CD4-positive, alpha-beta T cell treated with Interferon alpha-2 for 1 hour (primary cell): ENCODE data around the gene SMC2.

Experiments
- DNase-seq, 2 donors: peaks; one replicate each; pipeline ENCODE4 v3.0.0-alpha.2; 2020 to 2022

The SMC2 gene

DNA sequence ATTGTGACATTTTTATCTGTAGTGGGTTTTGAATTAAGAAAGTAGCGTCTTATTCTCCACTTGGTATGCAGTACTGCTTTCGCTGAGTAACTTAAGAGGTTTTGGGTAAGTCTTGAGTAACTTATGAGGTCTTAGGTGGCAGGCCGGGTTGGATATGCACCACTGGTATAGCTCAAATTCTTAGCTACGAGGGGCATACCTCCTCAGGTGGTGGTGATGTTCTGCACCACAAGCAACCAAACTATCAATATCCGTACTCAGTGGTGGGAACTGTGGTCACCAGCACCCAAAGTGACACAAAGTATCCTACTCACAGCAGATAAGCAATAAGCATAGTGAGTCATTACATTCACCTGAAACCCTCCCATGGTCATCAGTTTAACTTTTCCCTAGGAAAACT, 13.7 kb downstream of the SMC2 start:
- DNase-seq, result no peak

DNA sequence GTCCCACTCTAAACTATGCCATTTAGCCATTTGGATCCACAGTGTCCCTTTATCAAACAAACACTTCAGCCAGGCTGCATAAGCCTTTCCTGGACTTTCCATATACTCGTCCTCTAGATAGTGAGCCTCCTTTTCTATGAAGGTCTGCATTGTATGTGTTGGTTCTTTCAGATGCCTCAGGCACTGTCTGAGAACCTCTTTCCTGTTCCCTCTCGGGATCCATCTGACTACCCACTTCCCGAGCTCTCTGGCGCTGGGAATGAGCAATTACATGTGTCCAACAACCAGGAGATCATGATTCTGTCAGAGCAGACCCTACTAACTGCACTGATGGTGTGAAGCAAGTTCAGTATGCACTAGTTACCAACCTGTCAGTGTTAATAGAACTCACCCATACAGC, 14.2 kb downstream of the SMC2 start:
- no peak for DNase-seq

DNA sequence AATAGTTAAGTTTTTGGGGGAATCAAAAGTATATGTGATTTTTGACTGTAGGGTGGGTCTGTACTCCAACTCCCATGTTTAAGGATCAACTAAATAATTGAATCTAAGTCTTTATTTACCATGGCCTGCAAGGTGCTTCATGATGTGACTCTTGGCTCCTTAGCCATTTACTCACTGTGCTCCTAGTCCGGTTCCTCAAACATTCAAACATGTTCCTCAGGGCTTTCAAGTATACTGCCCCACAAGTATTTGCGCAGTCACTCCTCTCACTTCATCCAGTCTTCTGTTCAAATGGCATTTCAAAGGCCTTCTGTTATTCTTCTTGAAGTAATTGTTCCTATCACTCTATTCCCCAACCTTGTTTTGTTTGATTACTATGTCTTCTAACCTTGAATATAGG, 16.4 kb downstream of the SMC2 start:
- no peak for DNase-seq

DNA sequence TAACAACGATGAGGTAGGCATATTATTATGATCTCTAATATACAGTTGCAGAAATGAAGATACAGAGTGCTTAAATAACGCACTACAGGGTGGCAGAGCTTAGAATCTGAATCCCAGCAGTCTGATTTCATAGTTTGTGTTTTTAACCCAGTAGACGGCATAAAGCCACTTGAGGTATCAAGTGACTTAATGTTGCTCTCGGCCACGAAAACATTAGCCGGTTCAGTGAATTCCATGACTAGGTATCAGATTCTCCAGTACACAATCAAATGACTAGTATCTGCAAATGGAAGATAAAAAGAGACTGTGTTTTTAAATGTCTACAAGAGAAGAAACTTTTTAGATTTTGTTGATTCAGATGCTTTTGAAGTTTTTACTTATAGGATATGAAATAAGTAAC, 24.8 kb downstream of the SMC2 start:
- no peak for DNase-seq

DNA sequence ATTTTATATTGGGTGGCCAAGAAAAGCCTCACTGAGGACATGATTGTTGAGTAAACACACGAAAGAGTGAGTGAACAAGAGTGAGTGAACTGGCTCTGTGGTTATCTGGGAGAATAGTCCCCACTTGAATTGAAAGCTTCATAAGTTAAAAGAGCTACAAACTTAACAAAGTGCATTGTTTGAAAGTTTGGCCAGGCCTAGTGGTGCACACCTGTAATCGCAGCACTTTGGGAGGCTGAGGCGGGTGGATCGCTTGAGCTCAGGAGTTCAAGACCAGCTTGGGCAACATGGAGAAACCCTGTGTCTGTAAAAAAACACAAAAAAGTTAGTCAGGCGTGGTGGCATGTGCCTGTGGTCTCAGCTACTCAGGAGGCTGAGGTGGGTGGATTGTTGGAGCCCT, 26.9 kb downstream of the SMC2 start:
- no peak for DNase-seq

DNA sequence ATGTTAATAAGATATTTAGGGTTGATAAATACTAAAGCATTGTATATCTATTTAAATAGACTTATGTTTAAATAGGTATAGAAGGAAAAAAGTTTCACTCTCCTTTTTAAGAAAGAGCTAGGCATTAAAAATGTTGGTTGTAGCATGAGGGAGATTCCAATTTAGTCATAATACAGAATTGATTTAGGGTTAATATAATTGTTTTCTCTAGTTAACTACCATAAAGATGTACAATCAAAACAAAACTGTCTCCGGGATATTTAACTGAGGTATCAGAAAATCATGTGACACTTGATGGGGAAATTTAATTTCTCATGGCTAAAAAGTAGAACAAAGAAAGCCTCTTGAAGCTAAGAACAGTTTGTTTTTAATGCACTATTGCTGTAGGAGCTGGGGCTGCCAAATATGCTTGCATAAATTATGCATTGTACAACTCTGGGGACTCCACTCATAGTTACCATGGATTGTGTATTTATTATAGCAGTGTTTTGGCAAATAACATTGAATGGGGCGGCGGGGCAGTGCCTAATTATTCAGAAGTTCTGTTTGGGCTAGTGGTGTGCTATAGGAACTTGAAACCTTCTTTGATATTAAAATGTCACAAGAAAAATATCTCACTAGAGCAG, 44.2 kb downstream of the SMC2 start:
- no peak for DNase-seq

DNA sequence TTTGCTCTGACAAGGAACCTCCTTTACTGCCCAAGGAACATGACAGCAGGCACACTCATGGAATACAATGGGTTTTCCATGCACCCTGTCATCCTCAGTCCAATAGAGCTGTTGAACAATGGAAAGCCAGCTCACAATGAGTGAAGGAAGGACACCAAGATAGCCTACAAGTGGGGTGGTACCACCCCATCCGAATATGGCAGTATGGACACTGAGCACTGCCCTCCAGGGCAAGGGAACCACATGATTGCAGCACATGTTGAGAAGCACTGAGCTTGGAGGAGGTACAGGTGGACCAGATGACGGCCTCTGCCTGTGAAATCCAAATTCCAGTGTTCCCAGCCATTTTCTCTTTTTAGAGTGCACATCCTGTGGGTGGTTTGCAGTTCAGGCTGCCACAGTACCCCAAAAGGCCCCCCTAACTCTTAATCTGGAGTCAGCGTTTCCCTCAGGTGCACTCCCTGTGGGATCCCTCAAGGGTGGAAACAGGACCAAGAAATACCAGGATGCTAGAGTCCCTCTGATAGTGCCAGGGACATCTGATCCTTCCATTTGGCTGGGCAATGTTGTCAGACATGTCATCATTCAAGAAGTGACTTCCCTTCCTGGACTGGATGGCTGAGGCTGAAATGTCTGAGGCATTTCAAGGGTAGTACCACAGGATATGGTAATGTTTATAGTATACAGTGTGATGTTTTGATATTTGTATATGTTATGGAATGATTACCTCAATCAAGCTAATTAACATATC, 48.9 kb downstream of the SMC2 start:
- DNase-seq, result no peak

DNA sequence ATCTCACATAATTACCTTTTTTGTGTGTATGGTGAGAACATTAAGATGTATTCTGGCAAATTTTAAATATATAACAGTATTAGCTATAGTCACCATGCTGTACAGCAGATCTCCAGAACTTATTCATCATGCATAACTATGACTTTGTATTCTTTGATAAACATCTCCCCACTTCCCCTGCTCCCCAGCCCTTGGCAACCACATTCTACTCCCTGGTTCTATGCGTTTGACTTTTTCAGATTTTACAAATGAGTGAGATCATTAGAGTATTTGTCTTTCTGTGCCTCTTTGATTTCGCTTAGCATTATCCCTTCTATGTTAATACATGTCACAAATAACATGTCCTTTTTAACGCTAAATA, 49.4 kb downstream of the SMC2 start:
- no peak for DNase-seq

DNA sequence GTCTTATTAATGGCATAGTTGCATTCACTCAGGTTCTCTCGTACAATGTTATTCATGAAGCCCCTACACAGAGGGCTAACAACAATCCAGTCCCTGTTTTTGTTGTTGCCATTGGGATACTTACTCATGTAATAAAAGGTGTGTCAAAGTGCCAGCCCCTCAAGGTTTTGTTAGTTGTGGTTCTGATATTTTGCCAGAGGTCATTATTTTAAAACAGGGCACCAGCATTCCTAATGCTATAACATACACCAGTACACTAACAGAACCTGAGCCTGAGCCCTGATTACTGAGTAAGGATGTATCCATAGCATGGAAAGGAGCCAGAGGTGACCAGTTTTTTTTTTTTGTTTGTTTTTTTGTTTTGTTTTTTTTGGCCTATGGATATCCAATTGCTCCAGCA, 50.2 kb downstream of the SMC2 start:
- no peak for DNase-seq

DNA sequence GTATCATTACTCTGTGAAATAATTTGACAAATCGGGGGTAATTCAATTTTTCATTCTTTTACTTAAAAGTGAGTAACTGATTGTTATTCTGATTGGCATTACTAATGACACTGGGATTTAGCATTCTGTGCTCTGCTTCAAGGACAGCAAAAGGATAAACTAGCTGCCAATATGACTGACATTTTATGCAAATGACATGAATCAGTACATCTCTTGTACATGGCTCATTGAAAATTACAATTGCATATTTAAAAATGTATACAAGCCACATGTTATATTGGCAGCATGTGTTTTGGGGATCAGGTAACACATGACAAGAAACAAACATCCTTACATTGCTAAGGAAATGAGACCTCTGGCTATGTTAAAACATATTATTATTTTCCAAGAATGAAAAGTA, 79.0 kb downstream of the SMC2 start:
- DNase-seq, result no peak

DNA sequence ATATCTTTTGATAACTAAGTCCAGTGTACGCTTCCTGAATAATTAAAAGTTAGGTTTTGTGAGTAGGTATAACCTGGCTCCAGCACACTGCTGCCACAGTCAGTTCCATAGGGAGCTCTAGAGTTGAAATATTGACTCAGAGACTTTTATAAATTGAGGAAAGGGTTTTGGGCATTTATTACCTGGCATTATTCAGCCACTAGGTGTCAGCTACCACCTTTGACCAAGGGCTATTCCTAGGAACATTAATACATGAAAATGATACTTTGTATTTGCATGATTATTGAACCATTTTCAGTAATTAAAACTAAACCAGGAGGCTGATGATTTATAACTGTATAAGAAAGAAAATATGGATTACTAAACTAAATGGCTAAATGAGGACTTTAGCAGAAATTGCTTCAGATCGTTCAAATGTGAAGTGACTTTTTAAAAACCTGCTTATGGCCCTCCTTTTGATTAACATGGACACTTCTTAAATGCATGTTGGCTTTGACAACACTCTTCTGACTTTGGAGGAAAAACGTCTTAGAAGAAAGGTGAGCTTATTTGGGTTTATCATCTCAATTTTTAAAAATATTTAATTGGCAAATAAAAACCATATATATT, 83.0 kb downstream of the SMC2 start:
- DNase-seq, result no peak

DNA sequence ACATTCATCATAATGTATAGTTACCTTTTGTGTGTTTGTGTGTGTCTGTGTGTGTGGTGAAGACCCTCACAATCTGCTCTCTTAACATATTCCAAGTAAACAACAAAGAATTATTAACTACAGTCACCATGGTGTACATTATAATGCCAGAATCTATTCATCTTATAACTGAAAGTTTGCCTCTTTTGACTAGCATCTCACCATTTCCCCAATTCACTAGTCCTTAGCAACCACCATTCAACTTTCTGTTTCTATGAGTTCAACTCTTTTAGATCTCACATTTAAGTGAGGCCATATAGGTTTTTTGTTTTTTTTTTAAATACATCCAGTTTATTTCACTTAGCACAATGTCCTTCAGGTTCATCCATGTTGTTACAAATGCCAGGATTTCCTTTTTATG, 83.6 kb downstream of the SMC2 start:
- no peak for DNase-seq
